Vein endothelial cell (primary cell): ENCODE data around the gene OR52D1. TPM values are rescaled to one million over a fixed set of nuclear protein-coding genes. Genes with fewer than 3 reads are reported as not detected.

ENCODE experiments used
- total RNA-seq: library from RNA; depleted of rRNA; stranded (reverse); fragments of >200 nt; gene quantifications from 2 replicates; pipeline ENCODE4 v1.2.3, GENCODE V29; 2012

Gene OR52D1
- not detected in 2 replicates for total RNA-seq

DNA sequence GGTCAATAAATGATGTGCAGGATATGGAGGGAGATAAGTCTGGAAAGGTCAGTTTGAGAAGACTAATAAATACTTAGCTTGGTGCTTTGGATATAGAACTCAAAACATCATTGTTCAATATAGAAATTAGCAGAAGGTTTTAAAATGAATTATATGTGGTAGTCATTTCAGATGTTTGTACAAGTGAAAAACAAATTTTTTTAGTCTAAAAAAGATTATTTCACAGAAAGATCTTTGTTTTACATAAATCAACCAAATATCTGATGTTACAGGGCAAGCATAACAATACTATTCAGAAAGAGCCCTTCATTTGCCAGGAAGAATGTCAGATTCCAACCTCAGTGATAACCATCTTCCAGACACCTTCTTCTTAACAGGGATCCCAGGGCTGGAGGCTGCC is at the start of gene OR52D1:
Gene OR52D1, plus strand, starts transcription at position 301 of the 400 bp plus-strand sequence. Its CDS starts 22 bp downstream, at position 323.

DNA sequence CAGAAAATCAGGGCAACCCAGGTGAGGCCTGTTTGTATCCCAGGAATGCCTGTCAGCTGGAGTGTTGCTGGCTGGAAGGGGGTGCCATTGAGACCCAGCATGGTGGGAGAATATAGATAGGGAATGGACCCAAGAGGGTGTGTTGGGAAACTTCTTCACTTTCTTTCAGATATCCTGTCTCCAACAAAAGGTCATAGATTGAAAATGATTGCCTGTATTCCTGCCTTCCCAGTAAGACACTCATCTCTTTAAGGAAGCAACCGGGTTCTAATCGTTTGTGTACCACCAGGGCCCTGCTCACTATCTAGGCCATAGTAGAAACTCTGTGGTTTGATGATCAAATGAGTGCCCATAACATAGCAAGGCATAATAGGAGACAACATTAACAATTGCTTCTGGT is 47.1 kb upstream of the OR52D1 start, which contains the start of gene OR51I1:
Gene OR51I1, minus strand, starts transcription at position 101 of the 400 bp plus-strand sequence. Its CDS starts 0 bp downstream, at position 101.

GRCh38 chr11:5449023-5449422 is 39.5 kb upstream of the OR52D1 start, which contains the start of gene OR51I2:
Gene OR51I2, plus strand, starts transcription at chr11:5449323. Its CDS starts 4,166 bp downstream, at chr11:5453489.

GRCh38 chr11:5509803-5510202 is 21.3 kb downstream of the OR52D1 start, which contains the start of gene UBQLN3:
Gene UBQLN3, minus strand, starts transcription at chr11:5509957. Its CDS starts 399 bp downstream, at chr11:5509558.

DNA sequence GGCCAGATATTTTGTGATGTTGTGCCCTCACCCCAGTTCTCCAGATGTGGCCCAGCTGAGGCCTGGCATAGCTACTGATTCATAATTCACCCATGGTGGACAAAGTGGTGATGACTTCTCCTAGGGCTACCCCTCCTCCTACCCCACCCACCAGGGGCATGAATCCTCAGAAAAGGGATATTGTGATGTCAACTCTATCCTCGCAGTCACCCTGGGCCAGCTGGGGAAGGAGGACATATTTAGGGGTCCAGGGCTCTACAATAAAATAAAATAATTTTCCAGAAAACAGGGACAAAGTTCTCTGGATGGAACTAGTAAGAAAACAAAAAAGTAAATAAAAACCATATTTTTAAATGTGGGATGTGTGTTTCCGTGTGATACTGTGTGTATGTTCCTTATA is 28.1 kb downstream of the OR52D1 start, which contains the start of gene UBQLNL:
Gene UBQLNL, minus strand, starts transcription at position 101 of the 400 bp plus-strand sequence. CDS start 258 bp downstream, outside the sequence.

Other genes with a start within 250 kb of the OR52D1 start
- gene HBG1, start 238.8 kb upstream of the OR52D1 start, total RNA-seq = not detected in 2 replicates
- not detected in 2 replicates for gene HBG2, start 233.9 kb upstream of the OR52D1 start, total RNA-seq
- not detected in 2 replicates for gene HBE1, start 218.7 kb upstream of the OR52D1 start, total RNA-seq
- gene OR51B4, start 186.7 kb upstream of the OR52D1 start, total RNA-seq = not detected in 2 replicates
- gene OR51B2, start 164.4 kb upstream of the OR52D1 start, total RNA-seq = not detected in 2 replicates
- gene OR51B5, start 145.2 kb upstream of the OR52D1 start, total RNA-seq = not detected in 2 replicates
- not detected in 2 replicates for gene OR51B6, start 137.2 kb upstream of the OR52D1 start, total RNA-seq
- not detected in 2 replicates for gene OR51M1, start 104.9 kb upstream of the OR52D1 start, total RNA-seq
- not detected in 2 replicates for gene OR51Q1, start 66.6 kb upstream of the OR52D1 start, total RNA-seq
- not detected in 2 replicates for gene OR51I1, start 47.2 kb upstream of the OR52D1 start, total RNA-seq
- not detected in 2 replicates for gene OR51I2, start 39.4 kb upstream of the OR52D1 start, total RNA-seq
- gene UBQLN3, start 21.3 kb downstream of the OR52D1 start, total RNA-seq = not detected in 2 replicates
- gene UBQLNL, start 28.0 kb downstream of the OR52D1 start, total RNA-seq = under 0.01 and 0.10 TPM in 2 replicates
- 0.65 TPM in 1 of 2 replicates, not detected in the other for gene OR52H1, start 59.9 kb downstream of the OR52D1 start, total RNA-seq
- gene OR52B6, start 92.2 kb downstream of the OR52D1 start, total RNA-seq = not detected in 2 replicates
- 2.1 and 2.3 TPM in 2 replicates for gene TRIM6, start 108.0 kb downstream of the OR52D1 start, total RNA-seq
- gene TRIM34, start 136.3 kb downstream of the OR52D1 start, total RNA-seq = 11.3 and 13.1 TPM in 2 replicates
- gene TRIM5, start 196.4 kb downstream of the OR52D1 start, total RNA-seq = 81.9 and 89.2 TPM in 2 replicates
- gene TRIM22, start 201.1 kb downstream of the OR52D1 start, total RNA-seq = 112 and 131 TPM in 2 replicates
- not detected in 2 replicates for gene OR56B1, start 247.8 kb downstream of the OR52D1 start, total RNA-seq